HepG2 (cell line): ENCODE results near the gene MRPL42. TPM values are rescaled to one million over a fixed set of nuclear protein-coding genes. Genes with fewer than 3 reads are reported as not detected.

ENCODE experiments used
- ATAC-seq: fragments of 200-7000 bp; cut with Tn5 transposase; 3 replicates; pipeline ENCODE4 v1.9.1; 2020; ENCODE audit warnings: mild to moderate bottlenecking, moderate library complexity
- BruUV-seq: library from RNA; stranded (reverse); fragments of 400-500 nt; replicated peaks from 2 replicates; lab custom pipeline; 2021; lab: Mats Ljungman, UMichigan
- CTCF ChIA-PET: fragments of 300-600 bp; formaldehyde crosslinking; extraction: SDS; loops from one replicate; lab custom pipeline; 2021; ENCODE audit warnings: low total read pairs, inconsistent platforms, low intra/inter-chr PET ratio; lab: Yijun Ruan, JAX
- POLR2A ChIA-PET: fragments of 350-600 bp; sonication (Branson Sonifier 250); formaldehyde crosslinking; loops from one replicate; lab custom pipeline; 2020; ENCODE audit warnings: antibody characterized with exemption, inconsistent platforms; lab: Yijun Ruan, JAX
- DNase-seq: peaks from one replicate; pipeline ENCODE4 v3.0.0-alpha.2; 2015; ENCODE audit warnings: low spot score
- FAIRE-seq: peaks from 3 replicates; lab custom pipeline; 2011; peaks lifted over from hg19 to GRCh38; lab: Jason Lieb, UNC
- H2AFZ ChIP-seq: one replicate; pipeline ENCODE4 v1.6.1; 2011; ENCODE audit warnings: low read length, inconsistent platforms
- H3K27ac ChIP-seq: fragments of 300-600 bp; 3 replicates; pipeline ENCODE4 v1.8.0; 2011; ENCODE audit warnings: mixed run types, mild to moderate bottlenecking, mixed read lengths, low read length, inconsistent platforms; ENCODE audit not compliant: insufficient read depth; ENCODE audit errors: extremely low read length
- H3K27me3 ChIP-seq, 2 experiments: fragments of 200-600 bp in 1 of 2; 2 replicates in 1 of 2; 3 replicates in 1 of 2; pipeline versions ENCODE4 v1.6.0 to v1.8.0; 2011; ENCODE audit warnings: low read length in 2 of 2, mild to moderate bottlenecking in 2 of 2, moderate library complexity in 2 of 2, inconsistent platforms in 1 of 2; ENCODE audit not compliant: insufficient read depth in 2 of 2, control insufficient read depth in 1 of 2
- H3K36me3 ChIP-seq, 2 experiments: fragments of 200-600 bp in 1 of 2; replicated peaks in 1 of 2; 2 replicates in 1 of 2; 3 replicates in 1 of 2; pipeline versions ENCODE4 v1.5.1 to v1.8.0; 2011; ENCODE audit warnings: low read length in 2 of 2, inconsistent platforms in 1 of 2; ENCODE audit not compliant: insufficient read depth in 2 of 2, control insufficient read depth in 1 of 2
- H3K4me1 ChIP-seq: 2 replicates; pipeline ENCODE4 v1.5.1; 2012; ENCODE audit warnings: low read length, inconsistent platforms; ENCODE audit not compliant: insufficient read depth
- H3K4me2 ChIP-seq: 2 replicates; pipeline ENCODE4 v1.6.0; 2011; ENCODE audit warnings: low read depth, low read length, inconsistent platforms
- H3K4me3 ChIP-seq, 3 experiments: fragments of 200-600 bp in 1 of 3; sonication (generic), shearing (Covaris generic) in 1 of 3; replicated peaks in 1 of 3; 2 replicates each; pipeline ENCODE4 v1.5.1; 2011 to 2016; ENCODE audit warnings: low read length in 3 of 3, inconsistent platforms in 2 of 3, low read depth in 2 of 3, mild to moderate bottlenecking in 2 of 3, control low read depth in 1 of 3, mixed read lengths in 1 of 3; ENCODE audit not compliant: insufficient read depth in 1 of 3
- H3K79me2 ChIP-seq: one replicate; pipeline ENCODE4 v1.6.1; 2011; ENCODE audit warnings: low read length, inconsistent platforms; ENCODE audit not compliant: insufficient read depth
- H3K9ac ChIP-seq: 2 replicates; pipeline ENCODE4 v1.6.0; 2011; ENCODE audit warnings: mild to moderate bottlenecking, low read depth, low read length, inconsistent platforms; ENCODE audit not compliant: insufficient read depth
- H3K9me3 ChIP-seq: 2 replicates; pipeline ENCODE4 v1.5.1; 2012; ENCODE audit warnings: mild to moderate bottlenecking, low read length
- H4K20me1 ChIP-seq: 2 replicates; pipeline ENCODE4 v1.6.0; 2011; ENCODE audit warnings: inconsistent platforms, mild to moderate bottlenecking, low read length, moderate library complexity; ENCODE audit not compliant: insufficient read depth
- HNRNPUL1 ChIP-seq: fragments of 200-400 bp; formaldehyde crosslinking; IDR thresholded peaks from 2 replicates; pipeline ENCODE4 v1.6.1; 2017; ENCODE audit warnings: low read depth, mild to moderate bottlenecking, low read length, moderate library complexity
- JARID2 ChIP-seq: sonication (generic); formaldehyde crosslinking; IDR thresholded peaks from 2 replicates; pipeline ENCODE4 v1.8.1; 2023; ENCODE audit warnings: missing genetic modification reagents, inconsistent platforms; ENCODE audit not compliant: insufficient replicate concordance
- MNT ChIP-seq: fragments of 450-650 bp; IDR thresholded peaks from 2 replicates; pipeline ENCODE4 v1.6.1; 2016
- ZBTB7A ChIP-seq: sonication (generic); formaldehyde crosslinking; IDR thresholded peaks from 2 replicates; pipeline ENCODE4 v1.8.0; 2022; ENCODE audit warnings: mild to moderate bottlenecking, missing genetic modification reagents
- ZNF703 ChIP-seq: sonication (generic); formaldehyde crosslinking; IDR thresholded peaks from 2 replicates; pipeline ENCODE4 v1.5.1; 2020; ENCODE audit warnings: missing genetic modification reagents, mild to moderate bottlenecking, moderate library complexity, borderline replicate concordance
- ZNF790 ChIP-seq: sonication (generic); formaldehyde crosslinking; IDR thresholded peaks from 2 replicates; pipeline ENCODE4 v1.8.0; 2022; ENCODE audit warnings: missing genetic modification reagents, mild to moderate bottlenecking, borderline replicate concordance
- WGBS: methylation state at CpG from one replicate; pipeline ENCODE4 v1.1.6; 2017; ENCODE audit warnings: low lambda C conversion rate; 5-methylcytosine and 5-hydroxymethylcytosine counted together
- in situ Hi-C: cut with HindIII; loops from 2 replicates; pipeline ENCODE4 v1.10.0; 2017; ENCODE audit warnings: low pct_unique_long_range_greater_than_20kb; ENCODE audit not compliant: extremely low pct_ligation_motif_present
- intact Hi-C: fragments of 100-400 bp; cut with micrococcal nuclease; formaldehyde crosslinking; loops from one replicate; pipeline ENCODE4 v1.10.0; 2022; ENCODE audit not compliant: unreplicated experiment
- polyA plus RNA-seq, 8 experiments: library from polyadenylated mRNA; depleted of rRNA in 3 of 8; stranded (reverse) in 7 of 8; unstranded in 1 of 8; fragments of >200 nt; fragmentation: Illumina TruSeq in 4 of 8; extraction: Trizol in 4 of 8; gene quantifications; 2 replicates each; pipeline versions ENCODE4 v1.2.1 to v1.2.3, GENCODE V29; 2011 to 2016; ENCODE audit warnings: low read depth in 4 of 8, missing spikeins in 1 of 8, mixed read lengths in 1 of 8; ENCODE audit not compliant: insufficient read depth in 1 of 8
- total RNA-seq, 5 experiments: library from RNA; depleted of rRNA; stranded (reverse); fragments of >200 nt; fragmentation: Illumina TruSeq; extraction: Trizol; gene quantifications; 2 replicates each; pipeline ENCODE4 v1.2.3, GENCODE V29; 2016; ENCODE audit warnings: low read depth in 1 of 5

MRPL42 gene
- total and polyA plus RNA-seq, 2 of the 13 experiments (the other 11 are each of a cell fraction or from before 2014, with no cell fraction given), result 93.3 to 148 TPM

DNA sequence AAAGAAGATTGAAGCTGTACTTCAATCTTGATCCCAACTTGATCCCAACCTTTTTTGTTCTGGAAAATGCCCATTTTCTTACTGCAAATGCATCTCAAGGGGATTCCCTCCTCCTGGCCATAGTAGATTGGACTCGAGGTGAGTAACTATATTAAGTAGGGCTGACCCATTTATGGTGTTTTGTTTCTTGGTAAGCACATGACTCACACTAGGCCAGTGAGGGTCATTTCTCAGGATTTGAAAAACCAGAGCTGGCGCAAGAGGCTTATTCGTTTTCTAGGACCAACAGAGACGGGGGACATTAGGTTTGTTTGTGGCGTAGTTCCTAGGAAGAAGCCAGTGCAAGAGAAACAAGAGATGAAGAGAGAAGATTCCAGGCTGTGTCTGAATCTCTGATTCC lies 51.4 kb downstream of the MRPL42 start (continued):
- no peak for TF ChIP-seq ZNF790 (CRISPR knock-in tag)
- TF ChIP-seq ZBTB7A (CRISPR knock-in tag), result no peak
- no peak for TF ChIP-seq HNRNPUL1
- TF ChIP-seq ZNF703, result no peak

DNA sequence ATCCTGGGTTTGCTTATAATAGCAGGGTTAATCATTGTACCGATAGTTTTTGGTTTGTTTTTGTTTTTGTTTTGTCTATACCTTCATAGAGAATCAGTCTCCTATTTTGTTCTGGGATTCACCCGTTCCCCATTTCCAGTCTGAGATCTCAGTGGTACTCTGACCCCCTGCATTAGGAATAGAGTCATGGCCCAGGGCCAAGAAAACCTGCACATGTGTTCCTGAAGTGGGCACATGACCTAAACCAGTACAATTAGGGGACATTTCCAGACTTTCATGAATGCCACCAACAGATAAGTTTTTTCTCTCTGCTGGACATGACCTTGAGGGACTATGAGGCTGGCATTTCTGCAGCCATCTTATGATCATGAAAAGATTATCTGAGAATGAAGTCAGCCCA lies 52.5 kb downstream of the MRPL42 start:
- ATAC-seq, result no peak
- Histone ChIP-seq H3K9me3 (no peaks in the 10 kb centered on the region), H3K9ac (no peak overlapping the region), H3K4me3 (no peak overlapping the region), H3K36me3 (no peaks in the 10 kb centered on the region), H3K27me3 (no peaks in the 10 kb centered on the region; a peak in 1 of 5 replicates), H3K4me1 (peaks cover 10% of the 10 kb centered on the region), H2AFZ (no peak overlapping the region), H3K4me2 (no peak overlapping the region), H3K79me2 (no peaks in the 10 kb centered on the region), H4K20me1 (no peaks in the 10 kb centered on the region)
- intact Hi-C loops (no loop called here), in situ Hi-C loops (loop anchor here (5.0 kb wide), 1 partner anchor 582 kb away; no protein-coding TSS in a partner anchor)
- WGBS, result 35% methylated on average over 2 of the region's 2 CpGs
- DNase-seq, result no peak
- BruUV-seq, result no TSS peak
- no peak for FAIRE-seq
- TF ChIP-seq MNT, result peak; percentile 70
- TF ChIP-seq JARID2 (CRISPR knock-in tag), result no peak
- TF ChIP-seq, all 625 proteins: peak for 1
- CTCF ChIA-PET, result no interaction called here
- POLR2A ChIA-PET, result no interaction called here
- no peak overlapping the region for H3K27ac ChIP-seq
